HL-60/S4 treated with phorbol 12-myristate 13-acetate at 8.2 ng/mL for 4 days and 3 days (cell line): Measurements from ENCODE around the gene MRPL2.

Source experiments
- in situ Hi-C: fragments of 300-500 bp; cut with MboI; formaldehyde crosslinking; loops from 2 replicates; pipeline ENCODE4 v1.15.0; 2022; ENCODE audit warnings: low sequenced_read_pairs

Gene MRPL2

GRCh38 chr6:43021270-43022047, 37.8 kb downstream of the MRPL2 start, which contains the start of gene RRP36:
TSS of gene RRP36 (plus strand) at chr6:43021623. CDS start at chr6:43021655, 32 bp downstream.
- in situ Hi-C loops: no loop called here

- in situ Hi-C loops: no loop called here
Measured at GRCh38 chr6:43020847-43021246, 38.4 kb downstream of the MRPL2 start.

- in situ Hi-C loops: no loop called here
Measured at GRCh38 chr6:43020052-43020705, 39.1 kb downstream of the MRPL2 start.

GRCh38 chr6:43019152-43019551, 40.1 kb downstream of the MRPL2 start:
- in situ Hi-C loops: no loop called here

GRCh38 chr6:43016943-43017334, 42.3 kb downstream of the MRPL2 start:
- in situ Hi-C loops: no loop called here

GRCh38 chr6:43016176-43016942, 42.9 kb downstream of the MRPL2 start:
- in situ Hi-C loops: no loop called here

- in situ Hi-C loops: no loop called here
Measured at GRCh38 chr6:43014434-43014909, 44.8 kb downstream of the MRPL2 start.

GRCh38 chr6:43013843-43014433, 45.3 kb downstream of the MRPL2 start, which contains the start of the genes KLHDC3 and MEA1:
TSS of gene KLHDC3 (plus strand) at chr6:43014249. CDS start at chr6:43017193, 2,944 bp downstream.
TSS of gene MEA1 (minus strand) at chr6:43013946. CDS start at chr6:43013813, 133 bp downstream.
- in situ Hi-C loops: no loop called here

GRCh38 chr6:43013097-43013842, 46.0 kb downstream of the MRPL2 start:
- in situ Hi-C loops: no loop called here

- in situ Hi-C loops: no loop called here
Measured at GRCh38 chr6:43012364-43012763, 46.9 kb downstream of the MRPL2 start.

GRCh38 chr6:43011207-43011606, 48.0 kb downstream of the MRPL2 start:
- in situ Hi-C loops: no loop called here

- in situ Hi-C loops: no loop called here
Measured at GRCh38 chr6:43009124-43009523, 50.1 kb downstream of the MRPL2 start.

- in situ Hi-C loops: no loop called here
Measured at GRCh38 chr6:43007126-43007525, 52.1 kb downstream of the MRPL2 start.

- in situ Hi-C loops: no loop called here
Measured at GRCh38 chr6:43006251-43006650, 53.0 kb downstream of the MRPL2 start.

GRCh38 chr6:43005844-43006243, 53.4 kb downstream of the MRPL2 start:
- in situ Hi-C loops: no loop called here
